GM10266 (cell line): Measurements from ENCODE around the gene SNAP25.

ENCODE experiments used
- DNase-seq: peaks from one replicate; pipeline ENCODE4 v3.0.0; 2012; ENCODE audit errors: extremely low spot score
- CTCF ChIP-seq: IDR thresholded peaks from 2 replicates; pipeline ENCODE4 v1.5.1; 2012; ENCODE audit warnings: mild to moderate bottlenecking, low read depth; ENCODE audit not compliant: control insufficient read depth, insufficient read depth; ENCODE audit errors: missing control alignments

The SNAP25 gene

GRCh38 chr20:10261702-10262101 lies 43.1 kb downstream of the SNAP25 start:
- TF ChIP-seq CTCF = no peak
- DNase-seq = no peak

GRCh38 chr20:10263385-10264165 lies 44.9 kb downstream of the SNAP25 start:
- no peak for TF ChIP-seq CTCF
- no peak for DNase-seq

- DNase-seq = no peak
- no peak for TF ChIP-seq CTCF
Measured at GRCh38 chr20:10264166-10264558, 45.5 kb downstream of the SNAP25 start.

GRCh38 chr20:10268636-10269035 lies 50.0 kb downstream of the SNAP25 start:
- no peak for TF ChIP-seq CTCF

GRCh38 chr20:10270630-10271029 lies 52.0 kb downstream of the SNAP25 start:
- no peak for DNase-seq
- TF ChIP-seq CTCF = no peak

More at GRCh38 chr20:10268636-10269035, 50.0 kb downstream of the SNAP25 start:
- DNase-seq = no peak

- no peak for TF ChIP-seq CTCF
- DNase-seq = no peak
Measured at GRCh38 chr20:10271494-10272219, 53.0 kb downstream of the SNAP25 start.
